HEK293T (cell line): ENCODE measurements around the gene MCCD1.

Experiments
- CTCF ChIA-PET: fragments of 350-600 bp; formaldehyde crosslinking; extraction: SDS; loops from one replicate; lab custom pipeline; 2021; ENCODE audit warnings: antibody characterized with exemption, inconsistent platforms; lab: Yijun Ruan, JAX
- POLR2A ChIA-PET: fragments of 350-600 bp; formaldehyde crosslinking; extraction: SDS; loops from one replicate; lab custom pipeline; 2020; ENCODE audit warnings: antibody characterized with exemption, inconsistent platforms; lab: Yijun Ruan, JAX
- DNase-seq: peaks from one replicate; pipeline ENCODE4 v3.0.0; 2012; ENCODE audit warnings: mixed read lengths; ENCODE audit errors: extremely low spot score
- ARNT ChIP-seq: fragments of 450-650 bp; IDR thresholded peaks from 2 replicates; pipeline ENCODE4 v1.6.1; 2017; ENCODE audit warnings: mild to moderate bottlenecking
- BHLHE40 ChIP-seq: fragments of 450-650 bp; IDR thresholded peaks from 2 replicates; pipeline ENCODE4 v1.6.1; 2016; ENCODE audit warnings: mild to moderate bottlenecking, moderate library complexity, borderline replicate concordance
- CTBP1 ChIP-seq: fragments of 450-650 bp; IDR thresholded peaks from 2 replicates; pipeline ENCODE4 v1.6.1; 2016; ENCODE audit warnings: borderline replicate concordance
- ELF4 ChIP-seq: fragments of 450-650 bp; IDR thresholded peaks from 2 replicates; pipeline ENCODE4 v1.6.1; 2017; ENCODE audit warnings: antibody characterized with exemption
- FOXA1 ChIP-seq: fragments of 450-650 bp; IDR thresholded peaks from 2 replicates; pipeline ENCODE4 v1.6.1; 2016; ENCODE audit warnings: mild to moderate bottlenecking
- FOXK2 ChIP-seq: fragments of 450-650 bp; IDR thresholded peaks from 2 replicates; pipeline ENCODE4 v1.6.1; 2016; ENCODE audit warnings: mild to moderate bottlenecking
- FOXM1 ChIP-seq: fragments of 450-650 bp; IDR thresholded peaks from 2 replicates; pipeline ENCODE4 v1.6.1; 2017; ENCODE audit warnings: mild to moderate bottlenecking, borderline replicate concordance
- HDGF ChIP-seq: fragments of 450-650 bp; IDR thresholded peaks from 2 replicates; pipeline ENCODE4 v1.6.1; 2017; ENCODE audit warnings: antibody characterized with exemption, borderline replicate concordance
- L3MBTL2 ChIP-seq: fragments of 450-650 bp; conservative IDR thresholded peaks from 2 replicates; pipeline ENCODE4 v1.6.1; 2016; ENCODE audit warnings: mild to moderate bottlenecking
- LEF1 ChIP-seq: fragments of 450-650 bp; IDR thresholded peaks from 2 replicates; pipeline ENCODE4 v1.6.1; 2017; ENCODE audit warnings: mild to moderate bottlenecking, borderline replicate concordance
- NFRKB ChIP-seq: fragments of 450-650 bp; IDR thresholded peaks from 2 replicates; pipeline ENCODE4 v1.6.1; 2016; ENCODE audit warnings: mild to moderate bottlenecking, moderate library complexity
- PKNOX1 ChIP-seq: fragments of 450-650 bp; IDR thresholded peaks from 2 replicates; pipeline ENCODE4 v1.6.1; 2016
- SP1 ChIP-seq: fragments of 450-650 bp; IDR thresholded peaks from 2 replicates; pipeline ENCODE4 v1.6.1; 2017
- SUZ12 ChIP-seq: fragments of 450-650 bp; IDR thresholded peaks from 2 replicates; pipeline ENCODE4 v1.6.1; 2016; ENCODE audit warnings: mild to moderate bottlenecking
- TARDBP ChIP-seq: fragments of 450-650 bp; IDR thresholded peaks from 2 replicates; pipeline ENCODE4 v1.6.1; 2016
- ZNF384 ChIP-seq: fragments of 450-650 bp; IDR thresholded peaks from 2 replicates; pipeline ENCODE4 v1.6.1; 2016

Gene MCCD1

GRCh38 chr6:31534011-31534410 lies 5.2 kb downstream of the MCCD1 start:
- TF ChIP-seq BHLHE40 (no peak), ELF4 (no peak), HDGF (no peak), L3MBTL2 (no peak), NFRKB (no peak), PKNOX1 (no peak), ARNT (no peak)
- CTCF ChIA-PET: no interaction called here
- DNase-seq: no peak
- POLR2A ChIA-PET: no interaction called here

GRCh38 chr6:31534521-31535040 lies 5.8 kb downstream of the MCCD1 start:
- CTCF ChIA-PET: no interaction called here
- TF ChIP-seq LEF1: no peak
- TF ChIP-seq BHLHE40: no peak
- no peak for TF ChIP-seq PKNOX1
- no peak for TF ChIP-seq L3MBTL2
- TF ChIP-seq FOXK2: no peak
- no peak for TF ChIP-seq SP1
- TF ChIP-seq CTBP1: no peak
- no peak for TF ChIP-seq ZNF384
- TF ChIP-seq ARNT: no peak
- no peak for TF ChIP-seq HDGF
- TF ChIP-seq FOXM1: no peak
- no peak for TF ChIP-seq SUZ12
- TF ChIP-seq TARDBP: no peak
- TF ChIP-seq FOXA1: no peak
- no peak for TF ChIP-seq NFRKB
- TF ChIP-seq ELF4: no peak
- no peak for DNase-seq
- POLR2A ChIA-PET: no interaction called here

GRCh38 chr6:31535538-31536324 lies 7.0 kb downstream of the MCCD1 start:
- no peak for DNase-seq
- CTCF ChIA-PET: no interaction called here
- no peak for TF ChIP-seq SUZ12
- no peak for TF ChIP-seq LEF1
- no peak for TF ChIP-seq SP1
- no peak for TF ChIP-seq ZNF384
- no peak for TF ChIP-seq FOXK2
- TF ChIP-seq FOXM1: no peak
- no peak for TF ChIP-seq ELF4
- no peak for TF ChIP-seq BHLHE40
- TF ChIP-seq HDGF: no peak
- no peak for TF ChIP-seq PKNOX1
- no peak for TF ChIP-seq NFRKB
- no peak for TF ChIP-seq ARNT
- no peak for TF ChIP-seq CTBP1
- TF ChIP-seq L3MBTL2: no peak
- no peak for TF ChIP-seq FOXA1
- no peak for TF ChIP-seq TARDBP
- POLR2A ChIA-PET: interaction anchor here (0.6 kb wide), 1 partner anchor 29 kb away, joined by 3 read pairs; no protein-coding TSS in a partner anchor

GRCh38 chr6:31538805-31539400 lies 10.1 kb downstream of the MCCD1 start:
- DNase-seq: no peak
- POLR2A ChIA-PET: interaction anchor here (1.2 to 6.9 kb wide), 3 partner anchors 10 to 44 kb away, joined by 4 to 114 read pairs (median 4); partner anchors contain the start of gene MCCD1
- TF ChIP-seq TARDBP (no peak), SUZ12 (no peak), ELF4 (no peak), L3MBTL2 (no peak), FOXM1 (no peak), FOXK2 (no peak), NFRKB (no peak), SP1 (no peak), FOXA1 (no peak), LEF1 (no peak), ZNF384 (no peak), CTBP1 (no peak), PKNOX1 (no peak), BHLHE40 (no peak), ARNT (no peak), HDGF (no peak)
- CTCF ChIA-PET: interaction anchor here (0.8 kb wide), 1 partner anchor 59 kb away, joined by 3 read pairs; no protein-coding TSS in a partner anchor
